Activated T-cell treated with anti-CD3 and anti-CD28 coated beads for 4 hours (primary cell): ENCODE data around the gene VPS8.

Source experiments
- DNase-seq: peaks from one replicate; pipeline ENCODE4 v3.0.0-alpha.2; 2020

The VPS8 gene

GRCh38 chr3:184812662-184813042, 686 bp downstream of the VPS8 start:
- DNase-seq, result peak; percentile 9

- no peak for DNase-seq
Observed at GRCh38 chr3:184813357-184813756, 1.4 kb downstream of the VPS8 start.

GRCh38 chr3:184814214-184814613, 2.2 kb downstream of the VPS8 start:
- no peak for DNase-seq

- DNase-seq, result no peak
Observed at GRCh38 chr3:184815046-184815930, 3.3 kb downstream of the VPS8 start.

- no peak for DNase-seq
Observed at GRCh38 chr3:184816614-184817013, 4.6 kb downstream of the VPS8 start.

GRCh38 chr3:184820525-184820924, 8.6 kb downstream of the VPS8 start:
- DNase-seq, result no peak

GRCh38 chr3:184821034-184821433, 9.1 kb downstream of the VPS8 start:
- no peak for DNase-seq

- DNase-seq, result no peak
Observed at GRCh38 chr3:184822081-184822480, 10.1 kb downstream of the VPS8 start.

- DNase-seq, result no peak
Observed at GRCh38 chr3:184822654-184823053, 10.7 kb downstream of the VPS8 start.

- DNase-seq, result no peak
Observed at GRCh38 chr3:184823990-184824389, 12.0 kb downstream of the VPS8 start.

- no peak for DNase-seq
Observed at GRCh38 chr3:184825121-184825820, 13.3 kb downstream of the VPS8 start.

- no peak for DNase-seq
Observed at GRCh38 chr3:184827572-184827971, 15.6 kb downstream of the VPS8 start.

GRCh38 chr3:184832044-184832443, 20.1 kb downstream of the VPS8 start:
- no peak for DNase-seq

GRCh38 chr3:184832903-184833302, 20.9 kb downstream of the VPS8 start:
- no peak for DNase-seq

GRCh38 chr3:184836090-184836822, 24.3 kb downstream of the VPS8 start:
- no peak for DNase-seq

- DNase-seq, result no peak
Observed at GRCh38 chr3:184842433-184842832, 30.5 kb downstream of the VPS8 start.

GRCh38 chr3:184845819-184846218, 33.9 kb downstream of the VPS8 start:
- DNase-seq, result no peak

GRCh38 chr3:184846496-184846895, 34.5 kb downstream of the VPS8 start:
- DNase-seq, result no peak

GRCh38 chr3:184848934-184849333, 37.0 kb downstream of the VPS8 start:
- no peak for DNase-seq

- no peak for DNase-seq
Observed at GRCh38 chr3:184850201-184850600, 38.2 kb downstream of the VPS8 start.

- DNase-seq, result no peak
Observed at GRCh38 chr3:184857099-184857498, 45.1 kb downstream of the VPS8 start.

- DNase-seq, result no peak
Observed at GRCh38 chr3:184864000-184864399, 52.0 kb downstream of the VPS8 start.

GRCh38 chr3:184868477-184868876, 56.5 kb downstream of the VPS8 start:
- no peak for DNase-seq

- DNase-seq, result no peak
Observed at GRCh38 chr3:184872200-184872599, 60.2 kb downstream of the VPS8 start.
